HepG2 (cell line): ENCODE measurements around the gene IL17RC. TPM values are rescaled to one million over a fixed set of nuclear protein-coding genes. Genes with fewer than 3 reads are reported as not detected.

Experiments
- ESRRA ChIP-seq: sonication (generic); formaldehyde crosslinking; IDR thresholded peaks from 2 replicates; pipeline ENCODE4 v1.5.1; 2020; ENCODE audit warnings: mild to moderate bottlenecking, low read depth, missing genetic modification reagents
- HDAC1 ChIP-seq: sonication (generic); formaldehyde crosslinking; IDR thresholded peaks from 2 replicates; pipeline ENCODE4 v1.5.1; 2020; ENCODE audit warnings: mild to moderate bottlenecking, missing genetic modification reagents
- ISX ChIP-seq: sonication (generic); formaldehyde crosslinking; conservative IDR thresholded peaks from 2 replicates; pipeline ENCODE4 v1.5.0; 2020; ENCODE audit warnings: missing genetic modification reagents
- POLR2AphosphoS5 ChIP-seq: IDR thresholded peaks from 2 replicates; pipeline ENCODE4 v1.6.1; 2012; ENCODE audit warnings: low read depth, low read length
- SAP130 ChIP-seq: IDR thresholded peaks from 2 replicates; pipeline ENCODE4 v1.6.1; 2016; ENCODE audit warnings: low read depth
- ZGPAT ChIP-seq: IDR thresholded peaks from 2 replicates; pipeline ENCODE4 v1.6.1; 2016; ENCODE audit warnings: mild to moderate bottlenecking
- ZNF280B ChIP-seq: sonication (generic); formaldehyde crosslinking; IDR thresholded peaks from 2 replicates; pipeline ENCODE4 v1.5.0; 2020; ENCODE audit warnings: missing genetic modification reagents, mild to moderate bottlenecking, borderline replicate concordance
- ZNF362 ChIP-seq: sonication (generic); formaldehyde crosslinking; IDR thresholded peaks from 2 replicates; pipeline ENCODE4 v1.4.0; 2020; ENCODE audit warnings: missing genetic modification reagents, mild to moderate bottlenecking, borderline replicate concordance
- ZNF605 ChIP-seq: sonication (generic); formaldehyde crosslinking; IDR thresholded peaks from 2 replicates; pipeline ENCODE4 v1.8.0; 2022; ENCODE audit warnings: mild to moderate bottlenecking, missing genetic modification reagents
- polyA plus RNA-seq, 8 experiments: library from polyadenylated mRNA; depleted of rRNA in 3 of 8; stranded (reverse) in 7 of 8; unstranded in 1 of 8; fragments of >200 nt; fragmentation: Illumina TruSeq in 4 of 8; extraction: Trizol in 4 of 8; gene quantifications; 2 replicates each; pipeline versions ENCODE4 v1.2.1 to v1.2.3, GENCODE V29; 2011 to 2016; ENCODE audit warnings: low read depth in 4 of 8, missing spikeins in 1 of 8, mixed read lengths in 1 of 8; ENCODE audit not compliant: insufficient read depth in 1 of 8
- total RNA-seq, 5 experiments: library from RNA; depleted of rRNA; stranded (reverse); fragments of >200 nt; fragmentation: Illumina TruSeq; extraction: Trizol; gene quantifications; 2 replicates each; pipeline ENCODE4 v1.2.3, GENCODE V29; 2016; ENCODE audit warnings: low read depth in 1 of 5

Gene IL17RC
- total and polyA plus RNA-seq, 2 of the 13 experiments (the other 11 are each of a cell fraction or from before 2014, with no cell fraction given), result 20.7 to 24.0 TPM

GRCh38 chr3:9878700-9879099, 38.2 kb upstream of the IL17RC start (continued):
- no peak; the same call in 1 of the 2 replicates for TF ChIP-seq ZNF605
- peak; percentile 74 for TF ChIP-seq POLR2AphosphoS5
- TF ChIP-seq ZNF362 (CRISPR knock-in tag), result peak; percentile 20; the same call in 1 of the 2 replicates
- TF ChIP-seq HDAC1, result peak; percentile 68
- peak; percentile 58 for TF ChIP-seq ZGPAT (CRISPR knock-in tag)
- no peak for TF ChIP-seq ISX (CRISPR knock-in tag)
- 0 out of 2 replicates have a peak, but pooled peaks have one; percentile 48 for TF ChIP-seq ZNF280B (CRISPR knock-in tag)
- TF ChIP-seq ESRRA (CRISPR knock-in tag), result 0 out of 2 replicates have a peak, but pooled peaks have one; percentile 35
- TF ChIP-seq SAP130 (CRISPR knock-in tag), result peak; percentile 73
- TF ChIP-seq, all 625 proteins: peak for 126
